ENCODE measurements around the gene ANP32D. TPM values are rescaled to one million over a fixed set of nuclear protein-coding genes. Genes with fewer than 3 reads are reported as not detected.
"Not testable (repeated sequence)": the region's sequence is repeated elsewhere in the genome, so short reads cannot be mapped to it uniquely, and the experiment has no call there.

The ANP32D gene
- total and polyA plus RNA-seq, 12 donors = 0.35 TPM; not detected in 11

DNA sequence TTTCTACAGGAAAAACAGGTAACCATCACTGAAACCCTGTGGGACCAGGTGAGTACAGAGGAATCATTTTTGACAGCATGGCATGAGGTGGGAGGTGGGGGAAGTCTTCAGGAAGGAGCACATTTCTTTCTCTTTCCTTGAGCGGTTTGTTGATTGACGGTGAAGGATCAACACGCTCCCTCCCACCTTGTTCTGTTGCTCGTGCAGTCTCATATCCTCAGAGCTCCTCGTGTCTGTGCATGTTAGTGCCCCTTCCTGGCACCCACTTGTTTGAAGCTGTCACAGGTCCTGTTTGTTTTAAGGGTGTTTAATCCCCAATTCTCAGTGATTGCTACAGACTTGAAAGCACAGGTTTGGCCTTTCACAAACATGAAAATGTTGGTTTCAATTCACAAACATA lies 14.3 kb downstream of the ANP32D start:
- TF ChIP-seq, protein P1, sequence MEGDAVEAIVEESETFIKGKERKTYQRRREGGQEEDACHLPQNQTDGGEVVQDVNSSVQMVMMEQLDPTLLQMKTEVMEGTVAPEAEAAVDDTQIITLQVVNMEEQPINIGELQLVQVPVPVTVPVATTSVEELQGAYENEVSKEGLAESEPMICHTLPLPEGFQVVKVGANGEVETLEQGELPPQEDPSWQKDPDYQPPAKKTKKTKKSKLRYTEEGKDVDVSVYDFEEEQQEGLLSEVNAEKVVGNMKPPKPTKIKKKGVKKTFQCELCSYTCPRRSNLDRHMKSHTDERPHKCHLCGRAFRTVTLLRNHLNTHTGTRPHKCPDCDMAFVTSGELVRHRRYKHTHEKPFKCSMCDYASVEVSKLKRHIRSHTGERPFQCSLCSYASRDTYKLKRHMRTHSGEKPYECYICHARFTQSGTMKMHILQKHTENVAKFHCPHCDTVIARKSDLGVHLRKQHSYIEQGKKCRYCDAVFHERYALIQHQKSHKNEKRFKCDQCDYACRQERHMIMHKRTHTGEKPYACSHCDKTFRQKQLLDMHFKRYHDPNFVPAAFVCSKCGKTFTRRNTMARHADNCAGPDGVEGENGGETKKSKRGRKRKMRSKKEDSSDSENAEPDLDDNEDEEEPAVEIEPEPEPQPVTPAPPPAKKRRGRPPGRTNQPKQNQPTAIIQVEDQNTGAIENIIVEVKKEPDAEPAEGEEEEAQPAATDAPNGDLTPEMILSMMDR (IDR thresholded peaks at IDR 0.05) = no peak
- H3K27me3 ChIP-seq = peaks cover 0 to 4% (median 0%) of the 10 kb centered on the region in 7 donors
- H3K4me3 ChIP-seq = no peak overlapping the region
- no peak overlapping the region for H3K27ac ChIP-seq
- no peaks in the 10 kb centered on the region for H3K36me3 ChIP-seq
- no peak for DNase-seq
- 55 to 63% methylated on average over 5 of the region's 5 CpGs for WGBS, 2 donors
- intact Hi-C loops (cut with DNase I) = no loop called here
- H3K9me3 ChIP-seq = no peaks in the 10 kb centered on the region
- H3K4me1 ChIP-seq = no peaks in the 10 kb centered on the region
- no peak for ATAC-seq

DNA sequence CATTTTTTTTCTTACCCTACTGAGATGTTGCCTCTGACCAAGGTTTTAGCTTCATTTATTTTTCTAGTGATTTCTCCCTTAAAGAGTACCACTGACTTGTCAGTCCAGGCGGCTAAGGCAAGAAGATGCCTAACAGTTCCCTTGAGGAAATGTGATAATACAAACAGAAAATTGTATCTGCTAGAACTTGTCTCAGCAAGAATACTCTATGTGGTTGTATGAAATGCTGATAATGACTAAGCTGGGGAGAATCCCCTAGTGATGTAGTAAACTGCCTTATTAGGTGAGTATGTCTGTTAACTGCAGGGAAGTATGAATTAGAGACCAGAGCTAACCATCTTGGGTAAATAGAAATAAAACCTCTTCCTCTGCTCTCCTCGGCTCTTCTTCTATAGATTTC lies 16.7 kb downstream of the ANP32D start:
- H3K9me3 ChIP-seq = no peaks in the 10 kb centered on the region
- no peak for DNase-seq
- no peak overlapping the region for H3K4me3 ChIP-seq
- H3K36me3 ChIP-seq = no peaks in the 10 kb centered on the region
- TF ChIP-seq, protein P1 (IDR thresholded peaks at IDR 0.05) = no peak
- no peaks in the 10 kb centered on the region for H3K4me1 ChIP-seq
- H3K27me3 ChIP-seq = peaks cover 0 to 4% (median 0%) of the 10 kb centered on the region in 7 donors
- intact Hi-C loops (cut with DNase I) = no loop called here
- 75 to 77% methylated on average over 2 of the region's 2 CpGs for WGBS, 2 donors
- ATAC-seq = no peak
- H3K27ac ChIP-seq = no peak overlapping the region

DNA sequence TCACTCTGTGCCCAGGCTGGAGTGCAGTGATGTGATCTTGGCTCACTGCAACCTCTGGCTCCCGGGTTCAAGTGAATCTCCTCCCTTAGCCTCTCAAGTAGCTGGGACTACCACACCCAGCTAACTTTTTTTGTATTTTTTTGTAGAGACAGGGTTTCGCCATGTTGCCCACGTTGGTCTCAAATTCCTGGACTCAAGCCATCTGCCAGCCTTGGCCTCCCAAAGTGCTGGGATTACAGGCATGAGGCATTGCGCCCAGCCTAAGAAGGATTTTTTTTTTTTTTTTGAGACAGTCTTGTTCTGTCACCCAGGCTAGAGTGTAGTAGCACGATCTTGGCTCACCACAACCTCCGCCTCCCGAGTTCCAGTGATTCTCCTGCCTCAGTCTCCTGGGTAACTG lies 17.1 kb downstream of the ANP32D start:
- H3K27me3 ChIP-seq; ATAC-seq; DNase-seq; H3K4me3 ChIP-seq; intact Hi-C loops (cut with DNase I); H3K9me3 ChIP-seq; H3K36me3 ChIP-seq; H3K4me1 ChIP-seq; H3K27ac ChIP-seq: not testable (repeated sequence)
- WGBS, 2 donors = 85 to 86% methylated on average over 7 of the region's 7 CpGs

DNA sequence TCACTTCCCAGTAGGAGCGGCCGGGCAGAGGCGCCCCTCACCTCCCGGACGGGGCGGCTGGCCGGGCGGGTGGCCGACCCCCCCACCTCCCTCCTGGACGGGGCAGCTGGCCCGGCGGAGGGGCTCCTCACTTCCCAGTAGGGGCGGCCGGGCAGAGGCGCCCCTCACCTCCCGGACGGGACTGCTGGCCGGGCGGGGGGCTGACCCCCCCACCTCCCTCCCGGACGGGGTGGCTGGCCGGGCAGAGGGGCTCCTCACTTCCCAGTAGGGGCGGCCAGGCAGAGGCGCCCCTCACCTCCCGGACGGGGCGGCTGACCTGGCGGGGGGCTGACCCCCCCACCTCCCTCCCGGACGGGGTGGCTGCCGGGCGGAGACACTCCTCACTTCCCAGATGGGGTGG lies 27.9 kb downstream of the ANP32D start:
- ATAC-seq; intact Hi-C loops (cut with DNase I); H3K9me3 ChIP-seq; H3K4me1 ChIP-seq; H3K4me3 ChIP-seq; H3K36me3 ChIP-seq; H3K27ac ChIP-seq; DNase-seq; H3K27me3 ChIP-seq: not testable (repeated sequence)
- WGBS, 2 donors = 91 to 93% methylated on average over 24 to 27 of the region's 32 CpGs

DNA sequence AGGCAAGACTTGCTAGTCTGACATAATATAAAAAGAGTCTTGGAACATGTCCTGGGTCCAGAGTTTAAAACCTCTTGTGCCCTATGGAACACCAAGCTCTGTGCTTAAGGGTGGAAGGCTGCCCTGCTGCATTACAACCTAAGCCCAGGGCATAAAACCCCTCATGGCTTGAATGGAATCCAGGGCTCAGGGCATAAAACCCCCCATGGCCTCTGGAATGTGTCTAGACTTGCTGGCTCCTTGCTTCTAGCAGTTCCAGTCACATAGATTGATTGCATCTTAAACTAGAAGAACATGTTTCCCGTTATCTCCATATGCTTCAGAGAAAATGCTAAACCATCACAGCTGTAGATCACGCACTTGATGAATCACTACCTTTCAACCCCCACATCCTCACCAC lies 34.5 kb downstream of the ANP32D start:
- H3K4me3 ChIP-seq; H3K27ac ChIP-seq; DNase-seq; ATAC-seq; H3K27me3 ChIP-seq; H3K36me3 ChIP-seq; H3K4me1 ChIP-seq; intact Hi-C loops (cut with DNase I): not testable (repeated sequence)
- 69 to 79% methylated on average over 2 of the region's 2 CpGs for WGBS, 2 donors
- peaks cover 0 to 14% (median 4%) of the 10 kb centered on the region in 11 donors for H3K9me3 ChIP-seq

DNA sequence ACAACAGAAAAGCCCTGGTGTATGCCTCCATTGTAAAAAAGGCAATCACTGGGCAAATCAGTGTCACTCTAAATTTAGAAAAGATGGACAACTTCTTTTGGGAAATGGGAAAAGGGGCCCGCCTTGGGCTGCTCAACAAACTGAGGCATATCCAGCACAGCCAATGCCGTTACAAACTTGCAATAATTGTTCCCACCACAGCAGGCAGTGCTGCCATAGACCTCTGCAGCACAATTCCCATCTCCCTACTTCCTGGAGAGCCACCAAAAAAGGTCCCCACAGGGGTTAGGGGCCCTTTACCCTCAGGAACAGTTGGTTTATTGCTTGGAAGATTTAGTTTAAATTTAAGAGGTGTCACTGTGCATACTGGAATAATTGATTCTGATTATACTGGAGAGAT lies 36.6 kb downstream of the ANP32D start:
- TF ChIP-seq, protein P1 (IDR thresholded peaks at IDR 0.05) = no peak
- Histone ChIP-seq H3K36me3 (no peaks in the 10 kb centered on the region), H3K4me1 (no peaks in the 10 kb centered on the region), H3K27ac (no peak overlapping the region), H3K27me3 (peaks cover 0 to 8% (median 0%) of the 10 kb centered on the region in 7 donors), H3K4me3 (no peak overlapping the region), H3K9me3 (peaks cover 0 to 11% (median 3%) of the 10 kb centered on the region in 11 donors)
- WGBS, 2 donors = 51 to 63% methylated on average over 2 of the region's 2 CpGs
- no peak for ATAC-seq
- intact Hi-C loops (cut with DNase I) = no loop called here
- no peak for DNase-seq
